ENCODE results near the gene DEFB132. TPM values are rescaled to one million over a fixed set of nuclear protein-coding genes. Genes with fewer than 3 reads are reported as not detected.
A peak's percentile ranks its signal among the peaks of the same experiment; 100 is the strongest.

Gene DEFB132
- total and polyA plus RNA-seq, 9 of the 15 experiments (the other 6 are each of a cell fraction or from before 2014, with no cell fraction given) = not detected

- WGBS (ENCODE audit: insufficient coverage, low coverage, missing lambda C conversion rate) = 30% methylated on average over 2 of the region's 2 CpGs
- Histone ChIP-seq H3K79me2 (ENCODE audit: control insufficient read depth, insufficient read depth, low read length) (peaks cover 18% of the 10 kb centered on the region), H4K20me1 (replicated peaks; ENCODE audit: control insufficient read depth, insufficient read depth, low read length) (no peaks in the 10 kb centered on the region), H3K4me3 (peak overlapping the region; percentile 68), H3K36me3 (ENCODE audit: control insufficient read depth, insufficient read depth, low read length) (peaks cover 8% of the 10 kb centered on the region; the same call in 2 of the 3 replicates), H3K4me1 (replicated peaks in 1 of 2; ENCODE audit: control insufficient read depth in 2 of 2, insufficient read depth in 2 of 2, low read length in 2 of 2) (peaks cover 4 to 9% of the 10 kb centered on the region in 2 experiments; a peak in 3 of 5 replicates), H3K27me3 (ENCODE audit: control insufficient read depth in 2 of 2, insufficient read depth in 2 of 2, low read length in 2 of 2) (no peaks in the 10 kb centered on the region), H3K9me3 (replicated peaks; ENCODE audit: control insufficient read depth, insufficient read depth, low read depth, low read length) (peaks cover 5% of the 10 kb centered on the region; the same call in 1 of the 2 replicates), H3K9me1 (ENCODE audit: control insufficient read depth, insufficient read depth, low read length) (no peaks in the 10 kb centered on the region), H2AFZ (ENCODE audit: low read depth, low read length) (peak overlapping the region; percentile 96), H3K9ac (ENCODE audit: insufficient read depth in 1 of 2, low read depth in 2 of 2, low read length in 2 of 2) (peak overlapping the region; percentile 84 to 96), H3K27ac (ENCODE audit: extremely low read depth, low read depth, low read length) (peak overlapping the region; percentile 87), H3K4me2 (ENCODE audit: insufficient read depth, low read length) (peak overlapping the region; percentile 93)
- FAIRE-seq (no peak), ATAC-seq (peak; percentile 37), DNase-seq (ENCODE audit: extremely low read depth in 1 of 4, low spot score in 3 of 4) (no peak)
- no TSS peak for BruUV-seq (replicated peaks)
- in situ Hi-C loops (cut with MboI) (no loop called here), intact Hi-C loops (cut with micrococcal nuclease) (loop anchor here (2.0 kb wide), 1 partner anchor 41 kb away; no protein-coding TSS in a partner anchor)
- ChIA-PET CTCF (ENCODE audit: low intra/inter-chr PET ratio) (no interaction called here), POLR2A (interaction anchor here (1.9 kb wide), 1 partner anchor 8 kb away, joined by 5 read pairs; the partner anchor contains the start of gene ZCCHC3)
- TF ChIP-seq FOXA3 (CRISPR knock-in tag; conservative IDR thresholded peaks at IDR 0.05 in 1 of 2, IDR thresholded peaks at IDR 0.05 in 1 of 2) = peak in 1 of 2 experiments; percentile 52; a peak in 1 of 4 replicates
- peak; percentile 82 for TF ChIP-seq ESRRA (IDR thresholded peaks at IDR 0.05; ENCODE audit: borderline replicate concordance, low read depth)
- no peak for TF ChIP-seq RBBP5 (IDR thresholded peaks at IDR 0.05; ENCODE audit: borderline replicate concordance, insufficient read depth, low read length, poor library complexity, severe bottlenecking)
- TF ChIP-seq MLLT1 (IDR thresholded peaks at IDR 0.05) = no peak
- TF ChIP-seq E2F4 (CRISPR knock-in tag; IDR thresholded peaks at IDR 0.05; ENCODE audit: low read depth) = no peak
- no peak for TF ChIP-seq SRSF3 (IDR thresholded peaks at IDR 0.05; ENCODE audit: insufficient read depth, low read length)
- TF ChIP-seq CHD4 (IDR thresholded peaks at IDR 0.05; ENCODE audit: insufficient read depth, insufficient replicate concordance, low read depth, low read length, poor library complexity, severe bottlenecking) = peak; percentile 58
- 0 out of 2 replicates have a peak, but pooled peaks have one; percentile 25 for TF ChIP-seq CBX1 (IDR thresholded peaks at IDR 0.05; ENCODE audit: low read depth)
- no peak for TF ChIP-seq ZNF449 (CRISPR knock-in tag; IDR thresholded peaks at IDR 0.05)
- peak; percentile 55 to 82; a peak in 3 of 4 replicates for TF ChIP-seq KDM1A (IDR thresholded peaks at IDR 0.05)
- TF ChIP-seq ZNF280A (IDR thresholded peaks at IDR 0.05; ENCODE audit: low read depth, partially characterized antibody) = no peak
- peak; percentile 41; the same call in 1 of the 2 replicates for TF ChIP-seq HDAC2 (IDR thresholded peaks at IDR 0.05)
- TF ChIP-seq BCOR (IDR thresholded peaks at IDR 0.05) = peak; percentile 94
- no peak for TF ChIP-seq PREB (CRISPR knock-in tag; IDR thresholded peaks at IDR 0.05)
- TF ChIP-seq SMARCA5 (IDR thresholded peaks at IDR 0.05) = 0 out of 2 replicates have a peak, but pooled peaks have one; percentile 19
Measured at GRCh38 chr20:289693-290083, 32.2 kb downstream of the DEFB132 start.
